ENCODE results near the gene TOLLIP.
"Not testable (repeated sequence)": the region's sequence is repeated elsewhere in the genome, so short reads cannot be mapped to it uniquely, and the experiment has no call there.

TOLLIP gene

DNA sequence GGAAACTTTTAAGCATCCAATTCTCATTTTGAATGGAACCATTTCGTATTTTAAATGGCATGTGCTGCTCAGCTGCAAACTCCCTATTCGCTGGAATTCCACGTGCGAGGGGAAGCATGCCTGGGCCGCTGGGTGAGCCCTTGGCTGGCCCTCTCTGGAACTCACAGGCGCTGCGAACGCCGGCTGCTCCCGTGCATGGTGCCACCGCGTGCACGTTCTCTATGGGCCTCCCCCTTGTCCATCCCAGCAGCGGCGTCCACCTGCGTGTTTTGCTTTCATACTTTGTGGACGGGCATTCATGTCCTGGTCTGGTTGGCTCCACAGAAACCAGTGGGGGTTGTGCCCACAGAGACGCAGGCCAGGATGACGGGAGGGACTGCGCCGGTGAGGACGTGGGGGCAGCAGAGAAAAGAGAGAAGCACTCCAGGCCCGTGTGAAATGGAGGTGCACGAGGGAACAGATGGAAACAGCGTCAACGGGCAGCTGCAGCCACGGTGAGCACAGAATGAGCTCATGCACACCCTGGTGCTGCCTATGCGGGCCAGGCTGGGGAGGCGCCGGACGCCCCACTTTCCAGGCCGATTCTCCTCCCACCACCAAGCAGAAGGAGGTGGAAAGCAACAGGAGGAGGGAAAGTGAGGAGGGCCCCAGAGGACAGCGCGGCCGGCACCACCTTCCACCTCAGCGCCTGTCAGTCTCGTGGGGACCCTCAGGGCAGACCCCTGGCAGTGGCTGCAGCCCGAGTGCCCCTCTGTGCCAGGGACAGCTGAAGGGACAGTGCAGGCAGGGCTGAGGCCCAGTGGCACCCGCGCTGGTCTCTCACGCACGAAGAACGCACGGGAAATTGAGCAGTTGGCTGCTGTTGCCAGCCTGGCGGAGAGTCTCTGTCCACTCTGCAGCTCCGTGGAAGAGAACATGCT, 29.1 kb downstream of the TOLLIP start:
- DNase-seq: no peak

DNA sequence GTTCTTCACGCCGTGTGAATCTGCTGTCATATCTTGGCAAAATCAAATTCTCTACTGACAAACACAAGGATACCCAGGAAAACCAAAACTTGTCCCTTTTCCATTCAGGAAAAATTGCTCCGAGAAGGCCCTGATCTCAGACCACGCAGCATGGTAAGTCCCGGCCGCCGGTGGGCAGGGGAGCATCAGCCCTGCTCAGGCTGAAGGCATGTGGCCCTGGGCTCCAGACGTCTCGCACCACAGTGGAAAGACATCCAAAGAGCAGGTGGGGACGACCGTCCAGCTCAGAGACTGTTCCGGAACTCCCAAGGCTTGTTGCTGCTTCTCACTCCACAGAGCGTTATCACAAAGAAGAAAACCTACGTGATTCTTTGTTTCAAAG, 29.8 kb downstream of the TOLLIP start:
- DNase-seq: no peak

DNA sequence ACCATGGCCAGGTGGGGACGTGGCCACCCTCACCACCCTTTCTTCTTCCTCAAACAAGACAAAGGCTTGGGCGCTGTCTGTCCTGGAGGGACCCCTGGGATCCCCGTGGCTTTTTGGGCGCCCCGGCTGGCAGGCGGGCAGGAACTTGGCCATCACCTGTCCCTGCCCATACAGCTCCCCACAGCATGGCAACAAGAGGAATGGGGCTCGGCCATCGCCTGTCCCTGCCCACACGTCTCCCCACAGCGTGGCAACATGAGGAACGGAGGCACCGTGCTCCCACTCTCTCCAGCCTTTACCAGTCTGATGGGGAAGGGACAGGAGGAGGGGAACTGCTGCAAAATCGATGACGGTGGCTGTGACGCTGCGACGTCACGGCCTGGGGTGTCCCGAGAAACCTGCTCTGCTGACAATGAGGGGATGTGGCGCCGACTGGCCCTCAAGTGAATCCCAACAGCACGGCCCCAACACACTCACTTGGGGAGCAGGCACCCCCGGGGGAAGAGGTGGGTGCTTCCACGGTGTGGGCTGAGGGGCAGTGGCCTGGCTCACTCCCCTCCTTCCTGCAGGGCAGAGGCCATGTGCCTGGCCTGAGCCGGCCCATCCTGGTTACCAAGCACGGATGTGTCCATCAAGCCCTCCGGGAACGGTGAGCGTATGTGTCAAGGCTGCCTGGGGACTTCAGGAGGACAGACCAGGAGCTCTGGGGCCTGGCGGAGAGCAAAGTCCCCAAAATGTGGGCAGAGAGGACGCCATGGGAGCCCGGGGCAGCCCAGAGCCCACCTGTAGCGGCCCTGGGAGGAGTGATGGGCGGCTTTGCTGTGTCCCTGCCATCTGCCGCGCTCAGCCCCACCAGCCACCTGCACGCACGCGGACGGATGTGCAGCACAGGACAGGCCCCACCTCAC, 30.4 kb downstream of the TOLLIP start:
- no peak for DNase-seq

DNA sequence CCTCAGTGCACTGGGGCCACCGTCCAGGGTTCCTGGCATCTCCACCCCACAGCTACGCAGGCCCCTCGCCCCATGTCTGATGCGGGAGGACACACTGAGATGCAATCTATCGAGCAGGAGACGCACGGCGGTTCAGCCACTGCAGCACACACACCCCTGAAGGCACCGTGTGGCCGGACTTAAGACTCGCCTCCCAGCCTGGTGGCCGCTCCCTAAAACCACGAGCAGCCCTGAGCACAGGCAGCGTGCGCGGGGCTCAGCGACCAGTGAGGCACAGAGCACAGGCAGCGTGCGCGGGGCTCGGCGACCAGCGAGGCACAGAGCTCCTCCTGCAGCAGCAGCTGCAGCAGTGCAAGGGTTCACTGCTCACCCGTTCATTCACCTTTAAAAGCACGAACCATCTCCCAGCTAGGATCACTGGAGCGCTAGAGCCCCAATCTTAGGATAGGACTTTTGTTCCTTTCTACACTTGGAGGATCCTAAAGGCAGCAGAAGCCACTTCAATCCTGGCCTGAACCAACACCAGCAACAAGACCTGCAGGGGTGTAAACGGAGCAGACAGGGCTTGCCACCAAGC, 31.4 kb downstream of the TOLLIP start:
- DNase-seq: no peak

DNA sequence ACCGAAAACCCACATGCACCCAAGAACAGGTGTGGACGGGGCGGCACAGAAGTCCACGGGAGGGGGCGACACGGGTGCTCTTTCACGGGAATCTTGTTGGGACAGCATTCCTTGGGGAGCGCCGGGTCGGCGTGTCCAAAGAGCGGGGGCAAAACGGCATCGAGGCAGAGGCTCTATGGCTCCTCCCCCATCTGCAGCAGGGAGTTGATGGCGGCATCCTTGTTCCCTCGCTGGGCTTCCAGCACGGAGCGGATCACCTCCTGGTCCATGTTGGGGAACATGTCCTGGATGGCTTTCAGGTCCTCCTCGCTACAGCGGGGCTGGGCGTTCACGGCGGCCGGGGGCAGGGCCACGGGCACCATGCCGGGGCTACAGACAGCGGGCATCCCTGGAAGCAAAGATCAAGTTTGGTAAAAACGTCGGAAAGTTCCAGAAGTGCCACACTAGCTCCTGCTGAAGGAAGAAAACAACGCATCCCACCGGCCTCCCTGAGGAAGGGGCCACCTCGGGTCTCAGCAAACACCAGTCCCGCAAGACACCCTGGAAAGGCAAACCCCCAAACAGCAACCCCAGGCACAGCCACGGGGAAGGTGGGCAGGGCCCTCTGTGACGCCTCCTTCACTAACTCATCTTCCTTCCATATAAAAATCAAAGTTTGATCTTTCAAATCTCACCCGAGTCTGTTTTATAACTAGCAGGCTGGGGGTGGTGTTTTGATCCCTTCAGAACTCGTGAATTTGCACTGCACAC, 32.4 kb downstream of the TOLLIP start:
- no peak for DNase-seq

DNA sequence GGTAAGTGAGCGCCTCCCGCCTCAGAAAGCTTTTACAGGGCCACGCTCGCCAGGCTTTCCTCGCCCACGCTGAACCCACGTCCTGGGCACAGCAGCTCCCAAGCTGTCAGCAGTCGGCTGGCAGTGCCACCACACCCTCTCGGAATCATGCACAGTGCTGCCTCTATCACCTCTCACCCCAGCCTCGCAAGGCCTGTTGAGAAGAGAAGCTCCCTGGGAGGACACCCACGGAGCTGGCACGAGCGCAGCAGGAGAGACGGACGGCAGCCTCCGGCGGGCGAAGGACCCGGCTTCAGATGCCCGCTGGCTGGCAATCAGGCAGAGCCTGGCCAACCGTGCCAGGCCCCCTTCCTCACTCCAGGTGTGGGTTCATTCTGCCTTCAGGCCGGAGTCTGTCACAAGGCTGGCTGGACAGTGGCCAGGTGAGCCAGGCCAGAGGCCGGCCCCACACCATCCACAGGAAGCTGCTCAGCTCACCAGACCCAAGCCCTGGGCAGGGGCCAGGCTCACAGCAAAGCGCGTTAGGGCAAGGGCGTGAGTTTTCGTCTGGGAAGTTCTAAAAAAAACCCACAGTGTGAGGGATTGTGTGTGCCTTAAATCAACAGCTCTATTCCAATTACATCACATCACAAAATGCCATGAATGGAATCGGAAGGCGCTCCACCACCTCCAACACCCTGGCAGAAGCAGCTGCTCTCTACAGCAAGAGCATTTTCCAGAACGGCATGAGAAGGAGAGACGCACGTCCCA, 33.2 kb downstream of the TOLLIP start:
- no peak for DNase-seq

DNA sequence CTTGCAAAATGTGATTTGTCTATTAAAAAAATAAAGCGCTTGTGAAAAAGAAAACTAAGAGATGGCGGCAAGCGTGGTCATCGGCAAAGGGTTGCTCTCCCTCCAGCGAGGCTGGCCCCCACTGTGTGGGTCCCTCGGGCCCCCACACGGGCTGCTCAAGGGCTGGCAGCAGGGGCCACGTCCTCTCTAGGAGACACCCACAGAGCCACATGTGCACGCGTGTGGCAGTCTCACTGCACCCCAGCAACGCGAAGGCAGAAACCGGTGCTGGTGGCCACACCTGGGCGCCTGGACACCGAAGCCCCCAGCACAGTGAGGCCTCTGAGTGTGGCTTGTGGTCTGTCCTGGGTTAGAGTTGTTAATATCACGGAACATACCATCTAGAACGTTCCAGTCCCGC, 34.4 kb downstream of the TOLLIP start:
- no peak for DNase-seq

DNA sequence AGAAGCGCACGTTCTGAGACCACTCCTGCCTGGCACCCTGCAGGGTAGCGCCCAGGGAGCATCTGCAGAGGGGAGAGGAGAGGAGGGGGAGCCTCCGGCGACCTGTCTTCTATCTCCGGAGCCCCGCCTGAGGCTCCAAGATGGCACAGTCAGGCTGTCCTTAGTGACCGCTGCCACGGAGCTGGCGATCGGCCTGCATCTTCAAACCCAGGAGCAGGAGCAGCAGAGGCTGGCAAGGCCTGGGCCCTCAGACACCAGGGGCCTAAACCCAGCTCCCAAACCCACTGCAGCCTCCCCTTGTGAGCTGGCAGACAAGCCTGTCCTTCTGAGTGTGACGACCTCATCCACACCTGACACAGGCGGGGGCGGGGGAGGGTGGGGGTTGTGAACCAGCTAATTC, 34.9 kb downstream of the TOLLIP start:
- DNase-seq: no peak

DNA sequence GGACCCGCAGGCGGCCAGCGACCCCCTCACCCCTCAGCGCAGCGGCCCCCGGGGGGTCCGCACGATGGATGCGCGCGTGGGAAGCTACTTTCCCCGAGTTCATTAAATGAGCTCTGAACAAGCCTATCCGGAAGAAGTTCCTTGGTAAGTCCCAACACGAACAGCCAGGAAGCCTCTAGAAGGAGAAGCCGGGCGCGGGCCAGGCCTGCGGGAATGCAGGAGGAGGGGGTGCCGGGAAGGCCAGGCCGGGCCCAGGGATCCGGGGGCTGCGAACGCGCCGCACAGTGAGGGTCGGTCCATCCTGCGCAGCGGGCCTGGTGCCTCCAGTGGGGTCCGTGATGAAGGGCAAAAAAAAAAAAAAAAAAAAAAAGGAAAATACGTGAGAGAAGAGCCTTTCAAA, 36.9 kb downstream of the TOLLIP start:
- DNase-seq: no peak

DNA sequence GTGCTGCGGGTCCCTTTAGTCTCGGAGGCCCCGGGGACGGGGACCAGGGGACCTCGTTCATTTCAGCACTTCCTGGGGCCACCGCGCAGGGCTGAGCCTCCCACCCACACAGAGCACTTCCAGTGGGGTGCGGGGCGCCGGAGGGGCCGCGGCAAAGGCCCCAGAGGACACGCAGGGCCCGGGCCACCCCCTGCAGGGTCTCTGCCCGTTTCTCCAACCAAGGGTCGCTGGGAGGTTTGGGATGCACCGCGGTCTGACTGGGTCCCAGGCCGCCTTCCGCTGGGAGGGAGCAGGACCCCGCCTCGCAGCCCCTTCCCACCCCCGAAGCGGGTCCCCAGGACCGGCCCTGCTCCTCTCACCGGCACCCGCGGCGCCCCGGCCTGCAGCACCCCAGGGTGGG, 37.5 kb downstream of the TOLLIP start:
- no peak for DNase-seq

DNA sequence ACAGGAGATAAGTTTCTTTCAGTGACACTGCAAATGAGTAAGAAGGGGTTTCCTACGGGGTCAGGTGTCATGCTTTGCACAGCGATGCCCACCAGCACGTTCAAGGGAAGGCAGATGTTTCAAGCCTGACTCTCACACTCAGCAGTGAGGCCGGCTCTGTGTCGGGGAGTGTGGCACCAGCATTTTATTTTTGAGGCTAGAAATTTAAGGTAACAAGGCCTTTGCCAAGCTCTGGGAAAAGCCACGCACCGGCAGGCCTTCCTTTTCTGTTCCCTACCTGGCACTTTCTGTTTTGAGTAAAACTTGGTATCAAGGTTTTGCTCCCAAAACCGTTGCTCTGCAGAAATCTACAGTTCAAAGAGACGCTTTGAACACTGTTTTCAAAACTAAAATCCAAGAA, 38.0 kb downstream of the TOLLIP start:
- no peak for DNase-seq

DNA sequence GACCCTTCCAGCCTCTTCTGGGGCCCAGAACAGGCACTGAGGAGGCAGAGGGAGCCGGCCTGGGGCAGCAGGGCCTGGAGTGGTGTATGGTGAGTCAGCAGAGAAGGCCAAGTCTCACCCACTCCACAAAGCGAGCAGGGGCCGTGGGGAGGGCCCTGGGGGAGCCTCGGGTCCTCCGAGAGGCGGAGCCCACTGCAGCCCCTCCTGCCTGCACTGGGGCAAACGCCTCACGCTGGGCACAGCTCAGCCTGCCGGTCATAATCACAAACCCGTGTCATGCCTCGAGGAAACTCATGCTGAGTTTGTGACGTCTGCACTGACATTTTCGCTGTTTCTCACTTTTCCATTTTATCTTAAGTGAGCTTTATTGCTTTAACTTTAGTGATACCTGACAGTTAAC, 38.4 kb downstream of the TOLLIP start:
- no peak for DNase-seq

DNA sequence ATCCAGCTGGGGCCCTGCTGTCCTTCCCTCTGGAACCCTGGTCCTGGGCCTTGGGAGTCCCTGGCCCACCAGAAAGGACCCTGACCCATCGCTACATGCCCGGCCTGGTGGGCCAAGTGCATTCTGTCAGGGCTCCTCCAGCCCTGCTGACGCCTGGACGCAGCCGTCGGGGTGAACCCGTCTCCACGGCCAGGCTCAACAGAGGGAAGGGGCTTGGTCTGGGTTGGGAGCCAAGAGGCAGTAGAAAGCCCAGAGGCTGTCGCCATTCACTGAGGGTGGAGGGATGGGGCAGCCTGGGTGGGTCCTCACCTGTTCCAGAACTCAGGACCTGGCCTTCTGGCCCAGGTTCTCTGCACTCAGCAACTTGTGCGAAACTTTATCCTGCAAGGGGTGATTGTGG, 39.0 kb downstream of the TOLLIP start:
- no peak for DNase-seq

DNA sequence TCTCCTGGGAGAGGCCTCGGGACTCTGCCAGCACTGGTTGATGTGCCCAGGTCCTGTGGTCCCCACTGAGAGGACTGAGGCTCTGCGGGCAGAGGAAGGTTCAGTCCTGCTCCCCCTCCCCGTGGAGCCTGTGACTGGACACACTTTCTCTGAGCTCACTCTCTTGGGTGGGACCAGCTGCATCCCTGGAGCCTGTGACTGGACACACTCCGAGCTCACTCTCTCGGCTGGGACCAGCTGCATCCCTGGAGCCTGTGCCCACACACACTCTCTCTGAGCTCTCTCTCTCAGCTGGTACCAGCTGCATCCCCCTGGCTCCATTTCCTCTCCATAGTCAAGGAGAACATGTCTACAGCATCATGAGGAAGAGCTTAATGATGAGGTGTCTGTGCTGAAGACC, 39.5 kb downstream of the TOLLIP start:
- no peak for DNase-seq

DNA sequence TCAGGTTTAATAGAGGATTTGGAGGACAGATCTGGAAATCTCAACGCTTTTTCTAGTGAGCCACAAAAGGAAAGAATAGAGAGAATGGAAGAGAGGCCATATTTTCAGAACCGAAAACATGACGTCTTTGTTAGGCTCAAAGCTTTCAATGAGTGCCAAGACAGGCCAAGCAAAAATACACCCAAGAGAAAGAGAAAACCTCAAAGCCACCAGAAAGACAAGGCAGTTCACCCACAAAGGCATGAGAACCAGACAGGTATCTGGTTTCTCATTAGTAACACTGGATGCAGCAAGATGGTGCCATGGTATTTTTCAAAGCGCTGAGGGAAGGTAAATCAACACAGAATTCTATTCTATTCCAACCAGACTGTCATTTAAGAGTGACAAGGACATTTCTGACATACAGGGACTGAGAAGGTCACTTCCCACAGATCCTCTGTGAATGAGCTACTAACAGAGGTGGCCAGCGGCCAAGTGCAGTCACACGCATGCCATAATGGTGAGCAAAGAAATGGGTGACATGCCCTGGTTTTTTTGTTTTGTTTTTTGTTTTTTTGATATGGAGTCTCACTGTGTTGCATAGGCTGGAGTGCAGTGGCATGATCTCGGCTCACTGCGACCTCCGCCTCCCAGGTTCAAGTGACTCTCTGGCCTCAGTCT, 41.9 kb downstream of the TOLLIP start:
- no peak for DNase-seq

DNA sequence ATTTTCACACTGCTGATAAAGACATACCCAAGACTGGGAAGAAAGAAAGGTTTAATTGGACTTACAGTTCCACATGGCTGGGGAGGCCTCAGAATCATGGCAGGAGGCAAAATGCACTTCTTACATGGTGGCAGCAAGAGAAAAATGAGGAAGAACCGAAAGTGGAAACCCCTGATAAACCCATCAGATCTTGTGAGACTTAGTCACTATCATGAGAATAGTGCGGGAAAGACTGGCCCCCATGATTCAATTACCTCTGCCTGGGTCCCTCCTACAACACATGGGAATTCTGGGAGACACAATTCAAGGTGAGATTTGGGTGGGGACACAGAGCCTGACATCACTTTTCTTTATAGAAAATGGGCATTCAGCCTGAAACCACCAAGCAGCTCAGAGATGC, 42.5 kb downstream of the TOLLIP start:
- not testable (repeated sequence) for DNase-seq

DNA sequence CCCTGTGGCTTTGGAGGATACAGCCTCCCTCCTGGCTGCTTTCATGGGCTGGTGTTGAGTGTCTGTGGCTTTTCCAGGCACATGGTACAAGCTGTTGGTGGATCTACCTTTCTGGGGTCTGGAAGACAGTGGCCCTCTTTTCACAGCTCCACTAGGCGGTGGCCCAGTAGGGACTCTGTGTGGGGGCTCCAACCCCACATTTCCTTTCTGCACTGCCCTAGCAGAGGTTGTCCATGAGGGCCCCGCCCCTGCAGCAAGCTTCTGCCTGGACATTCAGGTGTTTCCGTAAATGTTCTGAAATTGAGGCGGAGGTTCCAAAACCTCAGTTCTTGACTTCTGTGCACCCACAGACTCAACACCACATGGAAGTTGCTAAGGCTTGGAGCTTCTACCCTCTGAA, 44.0 kb downstream of the TOLLIP start:
- DNase-seq: not testable (repeated sequence)

DNA sequence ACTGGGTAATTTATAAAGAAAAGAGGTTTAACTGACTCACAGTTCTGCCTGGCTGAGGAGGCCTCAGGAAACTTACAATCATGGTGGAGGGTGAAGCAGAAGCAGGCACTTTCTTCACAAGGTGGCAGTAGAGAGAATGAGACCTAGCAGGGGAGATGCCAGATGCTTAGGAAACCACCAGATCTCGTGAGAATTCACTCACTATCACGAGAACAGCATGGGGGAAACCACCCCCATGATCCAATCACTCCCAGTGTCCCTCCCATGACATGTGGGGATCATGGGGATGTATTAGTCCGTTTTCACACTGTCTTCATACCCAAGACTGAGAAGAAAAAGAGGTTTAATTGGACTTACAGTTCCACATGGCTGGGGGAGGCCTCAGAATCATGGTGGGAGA, 45.0 kb downstream of the TOLLIP start:
- DNase-seq: not testable (repeated sequence)

DNA sequence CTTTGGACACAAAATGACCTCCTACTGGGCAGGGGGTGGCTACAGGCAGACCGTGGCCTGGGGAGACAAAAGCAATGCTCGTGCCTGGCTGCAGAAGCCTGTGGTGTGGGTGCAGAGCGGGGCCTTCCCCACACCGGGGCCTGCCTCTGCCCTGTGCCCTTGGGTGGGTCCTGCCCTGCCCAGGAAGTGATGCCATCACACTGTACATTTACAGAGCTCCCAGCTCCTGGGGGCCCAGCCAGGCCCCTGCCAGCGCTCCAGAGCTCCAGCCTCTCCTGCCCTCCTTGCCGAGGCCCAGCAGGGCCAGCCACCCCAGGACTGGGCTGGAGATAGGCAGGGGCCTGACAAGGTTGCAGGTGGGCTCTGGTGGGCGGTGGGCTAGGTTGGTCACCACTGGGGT, 46.4 kb downstream of the TOLLIP start:
- no peak for DNase-seq

DNA sequence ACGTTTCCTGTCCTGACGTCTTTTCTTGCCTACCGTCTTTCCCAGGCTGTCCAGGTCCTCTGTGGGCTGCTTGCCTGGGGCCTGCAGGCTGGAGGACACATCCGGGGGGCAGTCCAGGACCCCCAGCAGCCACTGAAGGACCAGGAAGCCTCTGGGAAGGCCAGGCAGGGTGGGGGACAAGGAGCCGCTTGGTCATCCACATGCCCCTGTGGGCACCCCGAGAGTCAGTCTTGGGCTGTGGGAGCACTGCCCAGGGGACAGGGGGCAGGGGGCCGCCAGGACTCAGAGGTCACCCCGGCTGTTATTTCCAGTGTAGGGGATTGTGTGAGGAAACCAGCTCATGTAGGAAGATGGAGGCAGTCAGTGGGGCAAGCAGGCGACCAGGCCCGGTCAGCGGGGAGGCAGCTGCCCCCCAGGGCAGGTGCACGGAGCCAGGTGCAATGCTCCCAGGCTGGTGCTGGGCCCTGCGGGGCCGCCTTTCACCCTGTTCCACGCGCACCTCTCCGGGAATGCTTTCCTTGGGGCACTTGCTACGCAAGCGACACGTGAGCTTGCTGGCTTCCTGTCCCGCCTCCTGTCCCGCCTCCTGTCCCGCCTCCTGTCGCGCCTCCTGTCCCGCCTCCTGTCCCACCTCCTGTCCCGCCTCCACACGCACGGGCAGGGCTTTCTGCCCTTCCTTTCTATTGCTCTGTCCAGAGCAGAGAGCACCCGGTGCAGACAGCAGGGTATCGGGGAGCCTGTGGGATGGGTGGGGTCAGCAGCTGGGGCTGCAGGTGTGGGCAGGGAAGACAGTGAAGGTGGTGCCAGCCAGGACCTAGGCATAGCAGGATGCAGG, 47.0 kb downstream of the TOLLIP start:
- peak; percentile 73 for DNase-seq
